HEK293T (cell line): ENCODE results near the gene DUOX1.

Experiments used
- CTCF ChIA-PET: fragments of 350-600 bp; formaldehyde crosslinking; extraction: SDS; loops from one replicate; lab custom pipeline; 2021; ENCODE audit warnings: antibody characterized with exemption, inconsistent platforms; lab: Yijun Ruan, JAX
- POLR2A ChIA-PET: fragments of 350-600 bp; formaldehyde crosslinking; extraction: SDS; loops from one replicate; lab custom pipeline; 2020; ENCODE audit warnings: antibody characterized with exemption, inconsistent platforms; lab: Yijun Ruan, JAX
- DNase-seq: peaks from one replicate; pipeline ENCODE4 v3.0.0; 2012; ENCODE audit warnings: mixed read lengths; ENCODE audit errors: extremely low spot score
- ARNT ChIP-seq: fragments of 450-650 bp; IDR thresholded peaks from 2 replicates; pipeline ENCODE4 v1.6.1; 2017; ENCODE audit warnings: mild to moderate bottlenecking
- BHLHE40 ChIP-seq: fragments of 450-650 bp; IDR thresholded peaks from 2 replicates; pipeline ENCODE4 v1.6.1; 2016; ENCODE audit warnings: mild to moderate bottlenecking, moderate library complexity, borderline replicate concordance
- CTBP1 ChIP-seq: fragments of 450-650 bp; IDR thresholded peaks from 2 replicates; pipeline ENCODE4 v1.6.1; 2016; ENCODE audit warnings: borderline replicate concordance
- ELF4 ChIP-seq: fragments of 450-650 bp; IDR thresholded peaks from 2 replicates; pipeline ENCODE4 v1.6.1; 2017; ENCODE audit warnings: antibody characterized with exemption
- FOXA1 ChIP-seq: fragments of 450-650 bp; IDR thresholded peaks from 2 replicates; pipeline ENCODE4 v1.6.1; 2016; ENCODE audit warnings: mild to moderate bottlenecking
- FOXK2 ChIP-seq: fragments of 450-650 bp; IDR thresholded peaks from 2 replicates; pipeline ENCODE4 v1.6.1; 2016; ENCODE audit warnings: mild to moderate bottlenecking
- FOXM1 ChIP-seq: fragments of 450-650 bp; IDR thresholded peaks from 2 replicates; pipeline ENCODE4 v1.6.1; 2017; ENCODE audit warnings: mild to moderate bottlenecking, borderline replicate concordance
- HDGF ChIP-seq: fragments of 450-650 bp; IDR thresholded peaks from 2 replicates; pipeline ENCODE4 v1.6.1; 2017; ENCODE audit warnings: antibody characterized with exemption, borderline replicate concordance
- L3MBTL2 ChIP-seq: fragments of 450-650 bp; conservative IDR thresholded peaks from 2 replicates; pipeline ENCODE4 v1.6.1; 2016; ENCODE audit warnings: mild to moderate bottlenecking
- LEF1 ChIP-seq: fragments of 450-650 bp; IDR thresholded peaks from 2 replicates; pipeline ENCODE4 v1.6.1; 2017; ENCODE audit warnings: mild to moderate bottlenecking, borderline replicate concordance
- NFRKB ChIP-seq: fragments of 450-650 bp; IDR thresholded peaks from 2 replicates; pipeline ENCODE4 v1.6.1; 2016; ENCODE audit warnings: mild to moderate bottlenecking, moderate library complexity
- SP1 ChIP-seq: fragments of 450-650 bp; IDR thresholded peaks from 2 replicates; pipeline ENCODE4 v1.6.1; 2017
- SUZ12 ChIP-seq: fragments of 450-650 bp; IDR thresholded peaks from 2 replicates; pipeline ENCODE4 v1.6.1; 2016; ENCODE audit warnings: mild to moderate bottlenecking
- TARDBP ChIP-seq: fragments of 450-650 bp; IDR thresholded peaks from 2 replicates; pipeline ENCODE4 v1.6.1; 2016
- ZNF384 ChIP-seq: fragments of 450-650 bp; IDR thresholded peaks from 2 replicates; pipeline ENCODE4 v1.6.1; 2016
- TF ChIP-seq, protein P1 (sequence below): fragments of 450-650 bp; IDR thresholded peaks from 2 replicates; pipeline ENCODE4 v1.6.1; 2016

The DUOX1 gene

DNA sequence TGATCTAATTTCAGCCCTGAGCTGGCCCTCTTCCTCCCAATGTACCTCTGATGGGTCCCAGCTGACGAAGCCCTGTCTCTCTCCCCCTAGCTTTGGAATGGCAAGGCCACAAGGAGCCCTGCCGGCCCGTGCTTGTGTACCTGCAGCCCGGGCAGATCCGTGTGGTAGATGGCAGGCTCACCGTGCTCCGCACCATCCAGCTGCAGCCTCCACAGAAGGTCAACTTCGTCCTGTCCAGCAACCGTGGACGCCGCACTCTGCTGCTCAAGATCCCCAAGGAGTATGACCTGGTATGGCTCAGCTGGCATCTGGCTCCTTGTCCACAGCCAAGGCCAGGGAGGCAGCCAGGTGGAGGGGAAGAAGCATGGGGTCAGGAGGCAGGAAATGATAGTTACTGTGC is 14.2 kb downstream of the DUOX1 start:
- DNase-seq, result no peak
- ChIA-PET POLR2A (no interaction called here), CTCF (no interaction called here)
- no peak for TF ChIP-seq ELF4
- TF ChIP-seq HDGF, result no peak
- TF ChIP-seq TARDBP, result no peak
- no peak for TF ChIP-seq L3MBTL2
- TF ChIP-seq FOXM1, result no peak
- TF ChIP-seq NFRKB, result no peak
- no peak for TF ChIP-seq ZNF384
- no peak for TF ChIP-seq ARNT
- no peak for TF ChIP-seq LEF1
- TF ChIP-seq SP1, result no peak
- no peak for TF ChIP-seq FOXK2
- no peak for TF ChIP-seq BHLHE40
- TF ChIP-seq SUZ12, result no peak
- no peak for TF ChIP-seq FOXA1
- TF ChIP-seq, protein P1, sequence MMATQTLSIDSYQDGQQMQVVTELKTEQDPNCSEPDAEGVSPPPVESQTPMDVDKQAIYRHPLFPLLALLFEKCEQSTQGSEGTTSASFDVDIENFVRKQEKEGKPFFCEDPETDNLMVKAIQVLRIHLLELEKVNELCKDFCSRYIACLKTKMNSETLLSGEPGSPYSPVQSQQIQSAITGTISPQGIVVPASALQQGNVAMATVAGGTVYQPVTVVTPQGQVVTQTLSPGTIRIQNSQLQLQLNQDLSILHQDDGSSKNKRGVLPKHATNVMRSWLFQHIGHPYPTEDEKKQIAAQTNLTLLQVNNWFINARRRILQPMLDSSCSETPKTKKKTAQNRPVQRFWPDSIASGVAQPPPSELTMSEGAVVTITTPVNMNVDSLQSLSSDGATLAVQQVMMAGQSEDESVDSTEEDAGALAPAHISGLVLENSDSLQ, result no peak
- no peak for TF ChIP-seq CTBP1

DNA sequence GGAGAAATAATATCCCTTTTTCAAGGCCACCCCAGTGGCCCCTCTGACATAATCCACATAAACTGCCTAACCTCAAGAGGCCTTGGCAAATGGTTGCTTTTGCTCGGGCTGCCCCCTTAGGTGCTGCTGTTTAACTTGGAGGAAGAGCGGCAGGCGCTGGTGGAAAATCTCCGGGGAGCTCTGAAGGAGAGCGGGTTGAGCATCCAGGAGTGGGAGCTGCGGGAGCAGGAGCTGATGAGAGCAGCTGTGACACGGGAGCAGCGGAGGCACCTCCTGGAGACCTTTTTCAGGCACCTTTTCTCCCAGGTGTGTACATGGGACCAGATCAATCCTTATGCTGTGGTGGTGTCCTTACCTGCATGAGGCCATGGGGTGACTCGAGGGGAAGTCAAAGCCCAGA is 15.0 kb downstream of the DUOX1 start:
- ChIA-PET POLR2A (no interaction called here), CTCF (interaction anchor here (0.5 kb wide), 1 partner anchor 349 kb away, joined by 6 read pairs; no protein-coding TSS in a partner anchor)
- TF ChIP-seq, protein P1, result no peak
- TF ChIP-seq SUZ12 (no peak), TARDBP (no peak), FOXK2 (no peak), SP1 (no peak), CTBP1 (no peak), ZNF384 (no peak), BHLHE40 (no peak), ELF4 (no peak), LEF1 (no peak), HDGF (no peak), FOXM1 (no peak), ARNT (no peak), NFRKB (no peak), L3MBTL2 (no peak), FOXA1 (no peak)
- no peak for DNase-seq

DNA sequence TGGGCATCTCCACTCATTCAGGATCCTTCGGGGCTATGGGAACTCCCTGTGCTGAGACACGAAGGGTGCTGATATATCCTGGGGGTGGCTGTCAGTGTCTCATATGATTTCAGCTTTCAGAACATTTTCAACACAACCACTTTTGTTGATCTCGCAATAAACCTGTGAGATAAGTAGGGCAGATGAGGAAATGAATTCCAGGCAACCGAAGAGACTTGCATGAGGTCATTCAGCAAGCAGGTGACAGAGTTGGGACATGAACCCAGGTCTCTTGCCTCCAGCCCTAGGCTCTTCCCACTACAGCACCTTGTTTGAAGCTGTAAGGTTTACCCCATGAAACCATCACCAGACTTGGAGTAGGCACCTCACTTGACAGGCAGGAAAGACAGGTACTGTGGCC is 16.6 kb downstream of the DUOX1 start:
- TF ChIP-seq FOXK2 (no peak), TARDBP (no peak), ELF4 (no peak), ARNT (no peak), ZNF384 (no peak), BHLHE40 (no peak), SUZ12 (no peak), HDGF (no peak)
- TF ChIP-seq, protein P1, result no peak
- DNase-seq, result no peak
- POLR2A ChIA-PET, result no interaction called here
- CTCF ChIA-PET, result interaction anchor here (0.6 to 1.1 kb wide), 2 partner anchors 9 to 29 kb away, joined by 4 to 6 read pairs; no protein-coding TSS in a partner anchor

DNA sequence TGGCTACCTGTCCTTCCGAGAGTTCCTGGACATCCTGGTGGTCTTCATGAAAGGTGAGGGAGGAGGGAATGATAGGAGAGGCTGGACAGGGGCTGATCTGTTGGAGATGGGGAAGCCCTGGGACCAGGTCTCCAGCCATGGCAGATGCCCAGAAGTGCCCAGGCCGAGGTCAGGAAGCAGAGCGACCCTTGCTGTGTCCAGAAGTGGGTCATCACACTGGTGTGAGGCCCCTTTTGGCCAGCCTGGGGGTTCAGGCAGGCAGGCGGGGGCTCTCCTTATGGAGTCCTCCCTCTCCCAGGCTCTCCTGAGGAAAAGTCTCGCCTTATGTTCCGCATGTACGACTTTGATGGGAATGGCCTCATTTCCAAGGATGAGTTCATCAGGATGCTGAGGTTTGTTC is 17.8 kb downstream of the DUOX1 start:
- TF ChIP-seq FOXK2 (no peak), SUZ12 (no peak), L3MBTL2 (no peak), CTBP1 (no peak), LEF1 (no peak), NFRKB (no peak), BHLHE40 (no peak)
- TF ChIP-seq, protein P1, result no peak
- POLR2A ChIA-PET, result no interaction called here
- CTCF ChIA-PET, result no interaction called here
- no peak for DNase-seq

DNA sequence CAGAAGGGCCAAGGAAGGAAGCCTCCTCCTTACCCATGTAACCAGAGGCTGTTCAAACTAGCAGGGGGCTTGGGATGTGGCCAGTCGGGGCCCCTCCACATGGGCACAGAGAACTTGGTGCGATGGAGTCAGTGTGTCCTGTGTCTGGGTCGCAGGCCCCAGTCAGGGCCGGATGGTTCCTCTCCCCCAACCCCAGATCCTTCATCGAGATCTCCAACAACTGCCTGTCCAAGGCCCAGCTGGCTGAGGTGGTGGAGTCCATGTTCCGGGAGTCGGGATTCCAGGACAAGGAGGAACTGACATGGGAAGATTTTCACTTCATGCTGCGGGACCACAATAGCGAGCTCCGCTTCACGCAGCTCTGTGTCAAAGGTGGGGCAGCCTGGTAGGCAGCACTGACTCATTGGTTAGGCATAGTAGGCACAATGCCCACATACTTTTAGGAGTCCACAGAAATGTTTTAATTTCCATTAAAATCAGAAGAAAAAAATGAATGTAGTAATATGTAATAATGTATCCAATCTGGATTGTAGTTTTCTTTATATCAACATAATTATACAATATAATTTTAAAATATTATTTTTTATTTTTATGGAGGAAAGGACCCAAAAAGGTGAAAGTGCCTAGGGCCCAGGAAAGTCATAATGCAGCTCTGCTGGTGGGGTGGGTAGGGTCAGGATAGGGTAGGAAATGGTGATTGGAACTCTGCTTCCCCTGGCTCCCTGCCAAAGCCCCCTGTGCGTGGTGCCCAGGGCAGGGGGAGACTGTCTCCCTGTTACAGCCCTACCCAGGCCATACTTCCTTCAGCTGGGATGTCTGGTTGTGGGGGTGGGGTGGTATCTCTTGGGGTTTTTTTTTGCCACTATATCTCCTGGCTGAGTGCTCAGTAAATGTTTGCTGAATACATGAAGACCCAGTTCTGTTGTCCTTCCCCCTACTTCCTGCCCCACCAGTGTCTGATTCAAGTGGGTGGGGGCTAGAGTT is 18.6 kb downstream of the DUOX1 start:
- CTCF ChIA-PET, result interaction anchor here (1.5 kb wide), 1 partner anchor 57 kb away, joined by 3 read pairs; no protein-coding TSS in a partner anchor

More for the DNA sequence above, 18.6 kb downstream of the DUOX1 start:
- DNase-seq, result no peak
- POLR2A ChIA-PET, result no interaction called here
- TF ChIP-seq BHLHE40 (no peak), FOXM1 (no peak), CTBP1 (no peak), ELF4 (no peak), FOXA1 (no peak), LEF1 (no peak), SP1 (no peak), SUZ12 (no peak), HDGF (no peak), L3MBTL2 (no peak)
- TF ChIP-seq, protein P1, result no peak
